Measurements from ENCODE around the gene PRAC1. TPM values are rescaled to one million over a fixed set of nuclear protein-coding genes. Genes with fewer than 3 reads are reported as not detected.
A peak's percentile ranks its signal among the peaks of the same experiment; 100 is the strongest.

Gene PRAC1
- total RNA-seq, 4 donors from 2014 or later, result not detected

DNA sequence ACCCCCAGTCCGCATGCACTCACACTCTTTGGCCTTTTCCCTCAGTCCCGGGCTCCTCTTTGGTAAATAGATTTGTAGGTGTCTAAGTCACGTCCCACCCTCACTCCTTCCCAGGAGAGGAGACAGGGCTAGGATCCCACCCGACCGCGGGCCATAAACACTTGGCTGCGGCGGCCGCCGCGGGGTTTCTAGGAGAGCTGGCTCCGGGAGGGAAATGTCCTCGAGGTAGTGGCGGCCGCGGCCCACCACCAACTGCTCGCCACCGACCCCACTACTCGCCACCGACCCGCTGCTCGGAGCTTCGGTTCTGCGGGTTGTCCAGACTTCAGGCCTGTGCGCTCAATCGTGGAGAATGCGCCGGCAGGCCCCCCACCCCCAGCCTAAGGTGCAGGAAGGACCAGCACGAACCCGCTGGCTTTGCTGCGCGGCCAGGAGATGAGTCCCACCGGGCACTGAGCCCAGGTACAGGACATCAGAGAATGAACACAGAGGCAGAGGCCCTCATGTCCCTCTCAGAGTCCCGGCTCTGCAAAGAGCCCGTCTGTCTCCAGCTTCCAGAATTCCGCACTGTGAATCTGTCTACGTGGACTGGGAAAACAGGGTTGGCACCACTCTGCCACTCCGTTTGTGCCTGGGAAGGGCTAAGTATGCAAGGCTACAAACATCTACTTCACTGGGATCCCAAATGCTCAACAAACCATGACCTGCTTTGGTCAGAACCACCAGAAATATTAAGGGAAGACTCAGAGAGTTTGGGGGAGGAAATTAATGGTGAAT lies 3.2 kb upstream of the PRAC1 start:
- WGBS, 2 donors, result 7 to 32% methylated on average over 26 to 33 of the region's 38 CpGs
- no peak overlapping the region for H3K4me3 ChIP-seq (ENCODE audit: low read depth, poor library complexity, severe bottlenecking)
- no peak for TF ChIP-seq POLR2A (IDR thresholded peaks at IDR 0.05)
- TF ChIP-seq, protein P1, sequence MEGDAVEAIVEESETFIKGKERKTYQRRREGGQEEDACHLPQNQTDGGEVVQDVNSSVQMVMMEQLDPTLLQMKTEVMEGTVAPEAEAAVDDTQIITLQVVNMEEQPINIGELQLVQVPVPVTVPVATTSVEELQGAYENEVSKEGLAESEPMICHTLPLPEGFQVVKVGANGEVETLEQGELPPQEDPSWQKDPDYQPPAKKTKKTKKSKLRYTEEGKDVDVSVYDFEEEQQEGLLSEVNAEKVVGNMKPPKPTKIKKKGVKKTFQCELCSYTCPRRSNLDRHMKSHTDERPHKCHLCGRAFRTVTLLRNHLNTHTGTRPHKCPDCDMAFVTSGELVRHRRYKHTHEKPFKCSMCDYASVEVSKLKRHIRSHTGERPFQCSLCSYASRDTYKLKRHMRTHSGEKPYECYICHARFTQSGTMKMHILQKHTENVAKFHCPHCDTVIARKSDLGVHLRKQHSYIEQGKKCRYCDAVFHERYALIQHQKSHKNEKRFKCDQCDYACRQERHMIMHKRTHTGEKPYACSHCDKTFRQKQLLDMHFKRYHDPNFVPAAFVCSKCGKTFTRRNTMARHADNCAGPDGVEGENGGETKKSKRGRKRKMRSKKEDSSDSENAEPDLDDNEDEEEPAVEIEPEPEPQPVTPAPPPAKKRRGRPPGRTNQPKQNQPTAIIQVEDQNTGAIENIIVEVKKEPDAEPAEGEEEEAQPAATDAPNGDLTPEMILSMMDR (IDR thresholded peaks at IDR 0.05), result no peak
- intact Hi-C loops (cut with DNase I; ENCODE audit: low total_unique reads), result no loop called here
- DNase-seq (ENCODE audit: low spot score in 2 of 2), result peak in 1 of 2 donors; percentile 85

DNA sequence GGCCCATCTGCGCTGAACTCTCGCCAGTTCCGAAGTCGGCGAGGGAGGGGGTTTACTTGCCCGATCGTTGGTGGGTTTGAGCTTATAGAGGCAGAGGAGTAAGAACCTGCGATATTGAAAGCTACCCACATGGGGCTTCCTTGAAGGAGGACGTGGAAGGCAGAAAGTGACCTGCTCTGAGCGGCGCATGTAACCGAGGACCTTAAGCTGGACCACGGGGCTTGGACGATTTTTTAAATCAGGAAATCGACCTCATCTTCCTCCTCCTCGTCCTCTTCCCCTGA lies 2.6 kb upstream of the PRAC1 start:
- intact Hi-C loops (cut with DNase I; ENCODE audit: low total_unique reads), result no loop called here
- no peak for DNase-seq (ENCODE audit: low spot score in 2 of 2)
- TF ChIP-seq, protein P1 (IDR thresholded peaks at IDR 0.05), result no peak
- TF ChIP-seq POLR2A (IDR thresholded peaks at IDR 0.05), result no peak
- H3K4me3 ChIP-seq (ENCODE audit: low read depth, poor library complexity, severe bottlenecking), result no peak overlapping the region
- WGBS, 2 donors, result 4 to 9% methylated on average over 16 of the region's 16 CpGs

DNA sequence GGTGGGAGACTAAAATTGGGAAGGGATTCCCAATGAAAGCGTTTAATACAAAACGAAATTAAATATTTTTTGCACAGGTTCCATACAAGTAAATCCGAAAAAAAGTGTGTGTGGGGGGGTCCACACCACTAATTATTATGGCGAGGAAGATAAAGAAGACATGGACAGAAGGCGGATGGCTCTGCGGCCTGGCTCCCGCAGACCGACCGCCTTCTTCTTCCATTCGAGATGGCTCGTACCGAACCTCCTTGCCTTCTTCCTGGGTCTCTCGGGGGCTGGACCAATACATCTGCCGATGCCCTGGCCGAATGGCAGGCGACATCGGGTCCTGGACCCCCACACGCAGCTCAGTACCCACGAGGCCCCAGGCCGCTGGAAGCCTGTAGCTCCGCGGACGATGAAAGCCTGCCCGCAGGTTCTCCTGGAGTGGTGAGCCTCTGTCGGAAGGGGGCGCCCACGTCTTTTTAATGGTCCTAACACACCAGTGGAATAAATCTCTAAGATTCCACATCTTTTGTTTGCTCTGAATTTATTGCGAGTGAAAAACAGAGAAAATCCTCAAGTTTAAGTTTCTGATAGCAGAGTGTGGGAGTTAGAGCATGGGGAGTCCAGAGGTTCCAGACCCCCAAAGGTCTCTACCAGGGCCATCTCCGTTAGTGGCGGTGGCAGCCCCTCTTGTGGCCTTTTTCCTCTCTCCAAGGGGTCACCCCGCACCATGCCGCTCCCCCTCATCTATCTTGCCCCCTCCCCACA lies 2.1 kb upstream of the PRAC1 start:
- intact Hi-C loops (cut with DNase I; ENCODE audit: low total_unique reads), result no loop called here
- H3K4me3 ChIP-seq (ENCODE audit: low read depth, poor library complexity, severe bottlenecking), result no peak overlapping the region
- peak; percentile 72 to 97 for DNase-seq (ENCODE audit: low spot score in 2 of 2)
- TF ChIP-seq, protein P1 (IDR thresholded peaks at IDR 0.05), result no peak
- no peak for TF ChIP-seq POLR2A (IDR thresholded peaks at IDR 0.05)
- WGBS, 2 donors, result 10 to 13% methylated on average over 32 of the region's 32 CpGs

DNA sequence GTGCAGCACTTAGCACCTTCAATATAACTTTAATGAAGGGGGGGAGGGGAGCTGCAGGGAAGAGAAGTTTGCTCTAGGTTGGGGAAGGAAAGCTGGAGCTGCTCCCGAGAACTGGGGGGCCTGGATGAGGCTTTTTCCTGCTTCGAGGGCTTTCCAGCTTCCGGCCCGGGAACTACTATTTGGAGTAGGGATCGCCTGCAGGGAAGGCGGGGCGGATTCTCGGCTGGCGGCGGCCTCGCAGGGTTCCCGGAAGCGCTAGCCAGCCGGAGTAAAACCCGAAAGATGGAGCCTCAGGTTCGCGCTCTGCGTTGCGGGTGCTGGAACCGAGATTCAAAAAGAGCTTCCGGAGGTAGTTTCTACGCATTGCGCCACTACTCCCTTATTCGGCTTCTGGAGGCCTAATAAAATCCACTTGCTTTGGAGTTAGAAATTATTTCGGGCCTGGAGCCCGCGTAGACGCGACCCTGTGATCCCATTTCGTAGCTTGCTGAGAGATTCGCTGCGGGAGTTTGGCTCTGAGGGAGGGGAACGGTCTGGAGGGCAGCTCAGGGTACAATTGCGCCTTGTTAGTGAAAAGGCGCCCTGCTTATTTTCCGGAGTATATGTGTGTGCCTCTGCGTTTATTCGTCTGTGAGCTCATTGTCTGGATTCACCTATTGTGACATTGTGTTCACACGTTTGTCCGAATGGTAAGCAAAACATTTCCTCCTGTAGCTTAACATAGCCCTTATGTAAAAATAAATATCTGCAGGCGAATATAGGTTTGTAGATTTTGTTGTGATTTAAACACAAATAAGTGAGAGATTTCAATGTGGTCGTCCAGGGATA lies 1.3 kb upstream of the PRAC1 start:
- no peak for TF ChIP-seq POLR2A (IDR thresholded peaks at IDR 0.05)
- TF ChIP-seq, protein P1 (IDR thresholded peaks at IDR 0.05), result no peak
- H3K4me3 ChIP-seq (ENCODE audit: low read depth, poor library complexity, severe bottlenecking), result no peak overlapping the region
- intact Hi-C loops (cut with DNase I; ENCODE audit: low total_unique reads), result no loop called here
- 11 to 17% methylated on average over 42 of the region's 42 CpGs for WGBS, 2 donors
- peak in 1 of 2 donors; percentile 92 for DNase-seq (ENCODE audit: low spot score in 2 of 2)

DNA sequence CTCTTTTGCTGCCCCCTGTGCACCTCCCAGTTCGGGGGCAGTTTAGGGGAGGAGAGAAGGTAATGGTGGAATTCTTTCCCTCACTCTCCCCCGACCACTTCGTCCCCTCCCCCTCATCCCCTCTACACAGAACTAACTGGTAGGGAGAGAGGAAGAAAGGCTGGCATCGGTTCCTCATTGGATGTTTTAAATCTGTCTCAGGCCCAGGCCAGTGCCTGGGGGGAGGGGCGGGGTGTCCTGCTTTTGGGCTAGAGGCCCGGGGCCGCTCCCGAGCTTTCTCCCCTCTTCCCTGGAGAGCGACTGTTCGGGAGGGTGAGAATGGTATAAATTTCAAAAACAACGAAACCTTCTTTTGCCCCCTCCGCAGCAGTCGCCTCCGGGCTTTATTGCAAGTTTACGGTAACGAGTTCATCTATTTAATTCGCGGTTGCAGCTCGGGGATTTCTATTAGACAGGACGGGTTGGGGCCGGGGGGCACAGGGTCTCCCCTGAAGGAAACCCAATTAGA lies 651 bp upstream of the PRAC1 start, which contains the start of gene PRAC2:
Gene PRAC2, plus strand, starts transcription at position 271 of the 508 bp plus-strand sequence. CDS start 1,226 bp downstream, outside the sequence.
- WGBS, 2 donors, result 5 to 6% methylated on average over 21 of the region's 21 CpGs

More for the DNA sequence above, 651 bp upstream of the PRAC1 start, which contains the start of gene PRAC2:
- intact Hi-C loops (cut with DNase I; ENCODE audit: low total_unique reads), result no loop called here
- H3K4me3 ChIP-seq (ENCODE audit: low read depth, poor library complexity, severe bottlenecking), result no peak within 1 kb of the TSS
- DNase-seq (ENCODE audit: low spot score in 2 of 2), result no peak
- TF ChIP-seq, protein P1 (IDR thresholded peaks at IDR 0.05), result no peak
- no peak for TF ChIP-seq POLR2A (IDR thresholded peaks at IDR 0.05)
